Measurements from ENCODE around the gene PIR. TPM values are rescaled to one million over a fixed set of nuclear protein-coding genes. Genes with fewer than 3 reads are reported as not detected.

The PIR gene
- total and polyA plus RNA-seq, 4 donors, result 8.3 to 29.1 (median 13.4) TPM

DNA sequence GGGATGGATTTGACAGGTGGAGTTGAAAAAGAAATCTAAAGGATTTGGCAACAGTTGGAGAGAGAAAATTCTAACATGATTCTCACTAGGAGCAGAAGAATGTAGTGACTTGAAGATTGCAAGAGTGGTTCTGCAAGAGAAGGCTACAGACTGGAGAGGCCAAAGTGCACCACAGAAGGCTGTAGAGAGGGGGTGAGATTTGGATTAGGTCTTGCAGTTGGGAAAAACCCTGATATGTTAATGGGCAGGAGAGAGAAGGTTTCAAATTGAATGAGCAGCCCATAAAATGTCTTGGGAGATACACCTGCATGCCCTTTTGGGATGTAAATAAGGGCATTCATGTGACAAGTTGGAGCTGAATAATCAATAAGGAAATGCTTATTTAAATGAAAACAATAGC lies 94.3 kb downstream of the PIR start:
- Histone ChIP-seq H3K36me3 (ENCODE audit: control insufficient read depth in 4 of 4, insufficient read depth in 4 of 4, low read length in 4 of 4) (no peaks in the 10 kb centered on the region), H3K9ac (ENCODE audit: insufficient read depth in 1 of 2, low read length in 2 of 2) (no peak overlapping the region), H3K27ac (ENCODE audit: low read depth in 1 of 2, low read length in 1 of 2) (no peak overlapping the region), H3K27me3 (ENCODE audit: control insufficient read depth in 3 of 3, insufficient read depth in 3 of 3, low read length in 2 of 3) (peaks cover 0 to 30% (median 20%) of the 10 kb centered on the region in 3 donors), H3K9me3 (ENCODE audit: control insufficient read depth in 4 of 4, insufficient read depth in 3 of 4, low read length in 3 of 4) (no peaks in the 10 kb centered on the region), H3K4me3 (no peak overlapping the region), H3K4me1 (ENCODE audit: control insufficient read depth in 5 of 5, insufficient read depth in 5 of 5, low read length in 5 of 5) (peaks cover 0 to 7% (median 0%) of the 10 kb centered on the region in 5 donors)
- TF ChIP-seq, protein P1, sequence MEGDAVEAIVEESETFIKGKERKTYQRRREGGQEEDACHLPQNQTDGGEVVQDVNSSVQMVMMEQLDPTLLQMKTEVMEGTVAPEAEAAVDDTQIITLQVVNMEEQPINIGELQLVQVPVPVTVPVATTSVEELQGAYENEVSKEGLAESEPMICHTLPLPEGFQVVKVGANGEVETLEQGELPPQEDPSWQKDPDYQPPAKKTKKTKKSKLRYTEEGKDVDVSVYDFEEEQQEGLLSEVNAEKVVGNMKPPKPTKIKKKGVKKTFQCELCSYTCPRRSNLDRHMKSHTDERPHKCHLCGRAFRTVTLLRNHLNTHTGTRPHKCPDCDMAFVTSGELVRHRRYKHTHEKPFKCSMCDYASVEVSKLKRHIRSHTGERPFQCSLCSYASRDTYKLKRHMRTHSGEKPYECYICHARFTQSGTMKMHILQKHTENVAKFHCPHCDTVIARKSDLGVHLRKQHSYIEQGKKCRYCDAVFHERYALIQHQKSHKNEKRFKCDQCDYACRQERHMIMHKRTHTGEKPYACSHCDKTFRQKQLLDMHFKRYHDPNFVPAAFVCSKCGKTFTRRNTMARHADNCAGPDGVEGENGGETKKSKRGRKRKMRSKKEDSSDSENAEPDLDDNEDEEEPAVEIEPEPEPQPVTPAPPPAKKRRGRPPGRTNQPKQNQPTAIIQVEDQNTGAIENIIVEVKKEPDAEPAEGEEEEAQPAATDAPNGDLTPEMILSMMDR (IDR thresholded peaks at IDR 0.05; ENCODE audit: control extremely low read depth, extremely low read depth), result no peak
- DNase-seq, result no peak
- no peak for ATAC-seq (ENCODE audit: insufficient read depth, low FRiP score)

DNA sequence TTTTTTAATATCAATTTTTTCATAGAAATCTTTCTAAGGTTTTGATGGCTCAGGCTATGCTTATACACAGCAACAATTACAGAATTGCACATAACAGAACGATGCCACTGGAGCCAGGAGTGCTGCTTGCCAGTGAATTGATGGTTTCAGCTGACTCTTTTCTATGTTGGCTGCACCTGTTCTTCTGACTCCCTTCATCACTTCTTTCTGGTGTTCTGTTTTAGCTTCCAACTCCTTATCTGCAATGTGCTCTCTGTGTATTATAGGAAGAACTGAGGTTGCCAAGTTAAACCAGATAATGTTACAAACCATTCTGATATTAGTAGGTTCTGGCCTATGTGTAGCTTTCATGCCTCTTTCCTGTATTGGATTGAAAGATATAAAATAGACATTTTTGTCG lies 97.3 kb downstream of the PIR start:
- 68 to 97% methylated on average over 2 of the region's 2 CpGs for WGBS, 2 donors
- no peaks in the 10 kb centered on the region for H3K9me3 ChIP-seq (ENCODE audit: control insufficient read depth in 4 of 4, insufficient read depth in 3 of 4, low read length in 3 of 4)
- no peak overlapping the region for H3K27ac ChIP-seq (ENCODE audit: low read depth in 1 of 2, low read length in 1 of 2)
- peaks cover 0 to 32% (median 19%) of the 10 kb centered on the region in 3 donors for H3K27me3 ChIP-seq (ENCODE audit: control insufficient read depth in 3 of 3, insufficient read depth in 3 of 3, low read length in 2 of 3)
- H3K36me3 ChIP-seq (ENCODE audit: control insufficient read depth in 4 of 4, insufficient read depth in 4 of 4, low read length in 4 of 4), result no peaks in the 10 kb centered on the region
- ATAC-seq (ENCODE audit: insufficient read depth, low FRiP score) (no peak), DNase-seq (no peak)
- no peak overlapping the region for H3K9ac ChIP-seq (ENCODE audit: insufficient read depth in 1 of 2, low read length in 2 of 2)
- TF ChIP-seq, protein P1 (IDR thresholded peaks at IDR 0.05; ENCODE audit: control extremely low read depth, extremely low read depth), result no peak
- no peak overlapping the region for H3K4me3 ChIP-seq
- H3K4me1 ChIP-seq (ENCODE audit: control insufficient read depth in 5 of 5, insufficient read depth in 5 of 5, low read length in 5 of 5), result peaks cover 0 to 5% (median 0%) of the 10 kb centered on the region in 5 donors

DNA sequence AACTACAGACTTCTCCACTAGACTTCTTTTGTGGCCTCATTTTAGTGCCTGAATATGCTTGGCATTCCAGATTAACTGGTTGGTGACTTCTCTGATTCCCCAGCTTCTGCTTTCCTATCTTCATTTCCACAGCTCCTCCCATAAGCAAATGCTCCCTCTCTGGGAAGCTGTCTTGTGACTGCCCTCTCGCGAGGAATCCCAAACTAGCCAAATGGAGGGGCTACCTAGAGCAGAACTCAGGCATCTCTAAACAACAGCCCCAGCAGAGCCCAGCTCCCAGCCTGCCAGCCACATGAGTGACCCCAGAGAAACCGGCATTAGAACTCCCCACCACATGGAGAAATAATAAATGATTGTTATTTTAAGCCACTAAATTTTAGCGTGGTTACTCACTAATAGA lies 101.3 kb downstream of the PIR start:
- TF ChIP-seq, protein P1 (IDR thresholded peaks at IDR 0.05; ENCODE audit: control extremely low read depth, extremely low read depth), result no peak
- 68 to 97% methylated on average over 4 of the region's 4 CpGs for WGBS, 2 donors
- ATAC-seq (ENCODE audit: insufficient read depth, low FRiP score), result no peak

DNA sequence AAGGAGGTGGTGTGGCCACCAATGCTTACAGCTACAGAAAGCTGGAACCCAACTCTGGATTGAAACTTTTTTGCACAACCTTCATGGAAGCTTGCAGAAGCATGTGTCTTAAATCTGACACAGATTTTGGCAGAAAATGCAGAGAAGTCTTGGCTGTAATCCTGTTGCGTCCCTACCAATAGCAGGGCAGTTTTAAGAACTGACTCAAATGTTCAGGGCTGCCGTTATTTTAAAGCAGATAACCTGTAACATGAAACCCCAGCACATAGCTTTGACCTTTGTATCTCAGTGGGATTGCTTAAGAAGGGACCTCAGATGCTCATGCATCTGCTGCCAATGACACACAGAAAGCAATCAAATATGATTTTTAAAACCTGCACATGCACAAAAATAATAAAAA lies 108.8 kb downstream of the PIR start, which contains the start of gene VEGFD:
VEGFD (minus strand) TSS at position 110 of the 400 bp plus-strand sequence. CDS start 467 bp downstream, outside the sequence.
- H3K9me3 ChIP-seq (ENCODE audit: control insufficient read depth in 4 of 4, insufficient read depth in 3 of 4, low read length in 3 of 4), result no peaks in the 10 kb centered on the region
- peaks cover 0 to 2% (median 0%) of the 10 kb centered on the region in 5 donors for H3K4me1 ChIP-seq (ENCODE audit: control insufficient read depth in 5 of 5, insufficient read depth in 5 of 5, low read length in 5 of 5)
- H3K27me3 ChIP-seq (ENCODE audit: control insufficient read depth in 3 of 3, insufficient read depth in 3 of 3, low read length in 2 of 3), result peaks cover 0 to 39% (median 31%) of the 10 kb centered on the region in 3 donors
- TF ChIP-seq, protein P1 (IDR thresholded peaks at IDR 0.05; ENCODE audit: control extremely low read depth, extremely low read depth), result no peak
- DNase-seq (peak; percentile 40 to 92 (median 80)), ATAC-seq (ENCODE audit: insufficient read depth, low FRiP score) (no peak)
- no peak within 1 kb of the TSS for H3K4me3 ChIP-seq
- H3K9ac ChIP-seq (ENCODE audit: insufficient read depth in 1 of 2, low read length in 2 of 2), result peak within 1 kb of the TSS in 1 of 2 donors; percentile 72
- no peaks in the 10 kb centered on the region for H3K36me3 ChIP-seq (ENCODE audit: control insufficient read depth in 4 of 4, insufficient read depth in 4 of 4, low read length in 4 of 4)
- H3K27ac ChIP-seq (ENCODE audit: low read depth in 1 of 2, low read length in 1 of 2), result no peak within 1 kb of the TSS
- WGBS, 2 donors, result 54 to 71% methylated on average over 2 of the region's 2 CpGs

More for the DNA sequence above, 101.3 kb downstream of the PIR start:
- Histone ChIP-seq H3K9me3 (ENCODE audit: control insufficient read depth in 4 of 4, insufficient read depth in 3 of 4, low read length in 3 of 4) (no peaks in the 10 kb centered on the region), H3K27ac (ENCODE audit: low read depth in 1 of 2, low read length in 1 of 2) (no peak overlapping the region), H3K27me3 (ENCODE audit: control insufficient read depth in 3 of 3, insufficient read depth in 3 of 3, low read length in 2 of 3) (peaks cover 0 to 27% (median 6%) of the 10 kb centered on the region in 3 donors), H3K4me1 (ENCODE audit: control insufficient read depth in 5 of 5, insufficient read depth in 5 of 5, low read length in 5 of 5) (peaks cover 0 to 3% (median 0%) of the 10 kb centered on the region in 5 donors), H3K4me3 (no peak overlapping the region), H3K36me3 (ENCODE audit: control insufficient read depth in 4 of 4, insufficient read depth in 4 of 4, low read length in 4 of 4) (no peaks in the 10 kb centered on the region), H3K9ac (ENCODE audit: insufficient read depth in 1 of 2, low read length in 2 of 2) (no peak overlapping the region)
- no peak for DNase-seq

All from lung (tissue), 12 donors.